ENCODE data around the gene ZNF608.

- TF ChIP-seq, protein P1, sequence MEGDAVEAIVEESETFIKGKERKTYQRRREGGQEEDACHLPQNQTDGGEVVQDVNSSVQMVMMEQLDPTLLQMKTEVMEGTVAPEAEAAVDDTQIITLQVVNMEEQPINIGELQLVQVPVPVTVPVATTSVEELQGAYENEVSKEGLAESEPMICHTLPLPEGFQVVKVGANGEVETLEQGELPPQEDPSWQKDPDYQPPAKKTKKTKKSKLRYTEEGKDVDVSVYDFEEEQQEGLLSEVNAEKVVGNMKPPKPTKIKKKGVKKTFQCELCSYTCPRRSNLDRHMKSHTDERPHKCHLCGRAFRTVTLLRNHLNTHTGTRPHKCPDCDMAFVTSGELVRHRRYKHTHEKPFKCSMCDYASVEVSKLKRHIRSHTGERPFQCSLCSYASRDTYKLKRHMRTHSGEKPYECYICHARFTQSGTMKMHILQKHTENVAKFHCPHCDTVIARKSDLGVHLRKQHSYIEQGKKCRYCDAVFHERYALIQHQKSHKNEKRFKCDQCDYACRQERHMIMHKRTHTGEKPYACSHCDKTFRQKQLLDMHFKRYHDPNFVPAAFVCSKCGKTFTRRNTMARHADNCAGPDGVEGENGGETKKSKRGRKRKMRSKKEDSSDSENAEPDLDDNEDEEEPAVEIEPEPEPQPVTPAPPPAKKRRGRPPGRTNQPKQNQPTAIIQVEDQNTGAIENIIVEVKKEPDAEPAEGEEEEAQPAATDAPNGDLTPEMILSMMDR (IDR thresholded peaks at IDR 0.05; ENCODE audit: insufficient read depth, low read length, poor library complexity, severe bottlenecking), result no peak
- TF ChIP-seq EZH2phosphoT487 (conservative IDR thresholded peaks at IDR 0.05; ENCODE audit: low read length), result no peak
Observed at GRCh38 chr5:124745007-124745927, 1.2 kb downstream of the ZNF608 start.

All from SU-DHL-6 (cell line).